ENCODE results near the gene POFUT2.
A peak's percentile ranks its signal among the peaks of the same experiment; 100 is the strongest.
"Not testable (repeated sequence)": the region's sequence is repeated elsewhere in the genome, so short reads cannot be mapped to it uniquely, and the experiment has no call there.

Gene POFUT2

DNA sequence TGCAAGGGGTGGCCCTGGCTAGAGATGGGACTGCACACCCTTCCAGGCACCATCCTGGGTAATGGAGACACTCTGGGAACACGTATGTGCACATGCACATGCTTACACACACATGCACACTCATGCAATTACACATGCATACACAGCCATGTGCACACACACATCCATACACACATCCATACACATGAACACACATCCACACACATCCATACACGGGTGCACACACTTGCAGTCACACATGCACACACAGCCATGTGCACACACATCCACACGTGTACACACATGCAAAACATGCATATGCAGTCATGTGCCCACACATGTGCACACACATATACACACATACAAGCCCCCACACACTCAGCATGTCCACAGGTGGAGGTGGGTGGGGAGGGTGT lies 22.3 kb upstream of the POFUT2 start:
- DNase-seq: no peak

DNA sequence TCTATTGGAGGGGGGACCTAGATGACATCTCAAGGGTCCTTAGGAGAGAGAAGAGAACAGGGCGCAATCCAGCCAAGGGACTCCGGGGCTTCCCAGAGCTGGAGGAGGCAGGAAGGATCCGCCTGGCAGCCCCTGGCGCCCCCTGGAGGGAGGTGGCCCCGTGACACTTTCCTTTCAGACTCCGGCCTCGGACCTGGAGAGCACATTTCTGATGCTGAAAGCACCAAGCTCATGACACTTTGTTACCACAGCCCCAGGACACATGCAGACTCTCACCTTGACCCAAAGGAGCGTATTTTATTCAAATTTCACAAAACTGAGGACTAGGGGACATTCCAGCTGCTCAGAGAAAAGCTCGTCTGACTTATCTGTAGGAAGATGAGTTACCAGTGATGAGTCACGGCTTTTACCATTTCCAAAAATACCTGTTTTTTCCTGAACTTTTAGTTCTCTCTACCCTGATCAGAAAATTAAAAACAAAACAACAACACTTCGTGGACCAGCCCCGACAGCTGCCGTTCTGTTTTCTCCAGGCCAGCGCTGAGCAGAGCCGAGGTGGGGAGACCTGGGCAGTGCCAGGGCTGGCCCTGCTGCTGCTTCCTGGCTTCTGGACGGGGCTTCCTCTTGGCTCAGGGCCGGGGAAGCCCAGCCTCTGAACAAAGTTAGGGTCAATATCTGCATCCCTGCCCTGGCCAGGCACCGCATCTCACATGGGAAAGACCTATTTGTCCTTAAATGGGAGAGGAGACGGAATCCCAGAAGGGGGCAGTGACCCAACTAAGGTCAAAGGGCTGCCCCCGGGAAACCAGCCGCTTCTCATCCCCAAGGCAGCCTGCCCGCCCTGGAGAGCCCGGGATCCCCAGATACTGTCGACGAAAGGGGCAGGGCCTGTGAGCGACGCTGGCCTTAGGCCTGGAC lies 21.6 kb upstream of the POFUT2 start:
- DNase-seq: peak; percentile 71

DNA sequence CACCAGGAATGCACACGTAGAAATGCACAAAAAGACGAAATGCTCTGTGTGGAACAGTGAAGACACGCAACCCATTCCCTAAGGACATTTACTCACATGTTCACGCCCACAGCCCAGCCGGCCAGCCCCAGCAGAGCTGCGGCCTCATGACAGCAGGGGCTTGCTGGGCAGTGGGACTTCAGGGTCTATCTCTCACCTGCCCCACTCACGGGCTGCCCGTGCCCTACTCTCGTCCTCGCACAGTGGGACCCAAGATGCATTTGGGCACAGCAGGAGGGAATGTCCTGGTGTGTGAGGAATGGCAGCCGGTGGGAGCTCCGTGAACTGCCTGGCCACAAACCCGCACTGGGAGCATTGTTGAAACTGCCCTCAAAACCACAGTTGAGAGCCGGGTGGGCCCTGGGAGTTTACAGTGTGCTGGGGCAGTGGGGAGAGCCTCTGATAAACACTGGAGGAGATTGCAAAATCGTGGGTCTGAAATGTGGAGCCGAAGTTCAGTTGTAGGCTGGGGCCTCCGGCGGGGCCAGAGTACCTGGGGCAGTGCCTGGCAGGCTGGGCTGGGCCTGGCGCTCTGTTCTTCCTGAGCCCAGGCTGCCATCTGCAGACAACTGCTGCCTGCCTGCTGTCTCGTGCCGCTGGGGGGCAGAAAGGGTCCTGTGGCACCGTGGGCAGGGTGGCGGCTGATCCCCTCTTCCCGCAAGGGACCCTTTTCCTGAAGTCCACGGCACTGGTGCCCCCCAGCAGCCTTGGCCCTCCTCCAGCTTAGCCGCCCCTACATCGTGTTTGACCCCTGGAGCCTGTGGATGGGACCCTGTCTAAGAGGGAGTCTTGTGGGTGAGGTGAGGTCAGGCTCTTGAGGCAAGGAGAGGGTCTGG lies 20.7 kb upstream of the POFUT2 start:
- DNase-seq: no peak

DNA sequence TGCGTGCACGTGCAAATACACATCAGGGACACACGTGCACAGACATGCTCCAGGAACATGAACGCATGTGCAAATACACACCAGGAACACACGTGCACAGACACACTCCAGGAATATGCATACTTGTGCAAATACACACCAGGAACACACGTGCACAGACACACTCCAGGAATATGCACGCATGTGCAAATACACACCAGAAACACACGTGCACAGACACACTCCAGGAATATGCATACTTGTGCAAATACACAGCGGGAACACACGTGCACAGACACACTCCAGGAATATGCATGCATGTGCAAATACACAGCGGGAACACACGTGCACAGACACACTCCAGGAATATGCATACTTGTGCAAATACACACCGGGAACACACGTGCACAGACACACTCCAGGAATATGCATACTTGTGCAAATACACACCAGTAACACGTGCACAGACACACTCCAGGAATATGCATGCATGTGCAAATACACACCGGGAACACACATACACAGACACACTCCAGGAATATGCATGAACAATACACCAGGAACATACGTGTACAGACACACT lies 20.0 kb upstream of the POFUT2 start:
- DNase-seq: not testable (repeated sequence)

DNA sequence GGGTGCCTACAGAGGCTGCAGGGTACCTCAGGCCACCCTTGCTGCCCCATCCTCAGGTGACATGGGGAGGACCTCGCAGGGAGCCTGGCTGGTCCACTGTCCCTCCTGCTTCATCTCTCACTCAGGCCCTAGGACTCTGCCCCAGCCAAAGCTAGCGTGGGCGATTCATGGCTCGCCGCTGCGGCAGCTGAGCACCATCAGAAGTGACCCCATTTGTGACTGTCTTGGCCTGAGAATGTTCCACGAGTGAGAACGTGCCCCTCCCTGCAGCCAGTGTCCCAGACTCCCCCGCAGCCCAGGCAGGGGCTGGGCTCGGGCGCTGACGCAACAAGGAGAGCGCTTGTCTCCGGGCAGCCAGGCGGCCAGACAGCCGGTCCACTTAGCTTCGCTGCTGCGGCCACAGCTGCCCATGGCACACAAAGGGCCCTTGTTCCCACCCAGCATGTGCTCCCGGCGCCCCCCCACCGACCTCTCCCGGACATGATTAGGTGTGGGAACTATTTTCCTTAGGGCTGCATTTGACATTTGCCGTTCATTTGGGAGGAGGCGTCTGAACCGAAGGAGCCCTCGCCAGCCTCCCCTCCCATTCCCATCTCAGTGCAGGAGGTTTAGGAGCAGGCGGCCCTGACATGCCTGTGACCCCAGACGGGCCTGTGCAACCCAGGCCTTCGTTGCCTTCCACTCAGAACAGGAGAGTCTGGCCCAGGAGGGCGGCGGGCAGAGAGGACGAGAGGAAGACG lies 19.3 kb upstream of the POFUT2 start:
- DNase-seq: no peak

DNA sequence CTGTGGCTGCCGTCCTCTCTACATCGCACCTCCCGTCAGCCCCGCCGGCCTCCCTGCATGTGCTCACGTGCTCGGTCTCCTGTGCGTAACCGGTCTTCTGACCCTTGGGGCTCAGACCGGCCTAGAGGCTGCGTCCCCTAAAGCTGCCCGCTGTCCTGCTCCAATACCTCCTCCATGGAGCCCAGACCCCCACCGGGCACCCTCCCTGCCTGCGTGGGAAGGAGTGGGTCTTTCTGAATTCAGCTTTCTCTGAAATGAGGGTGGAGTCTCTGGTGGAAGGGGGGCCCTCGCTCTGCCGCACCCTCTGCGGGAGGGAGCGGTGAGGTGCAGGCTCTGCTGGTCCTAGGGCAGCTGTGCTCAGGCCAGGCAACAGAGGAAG lies 18.7 kb upstream of the POFUT2 start:
- DNase-seq: no peak

DNA sequence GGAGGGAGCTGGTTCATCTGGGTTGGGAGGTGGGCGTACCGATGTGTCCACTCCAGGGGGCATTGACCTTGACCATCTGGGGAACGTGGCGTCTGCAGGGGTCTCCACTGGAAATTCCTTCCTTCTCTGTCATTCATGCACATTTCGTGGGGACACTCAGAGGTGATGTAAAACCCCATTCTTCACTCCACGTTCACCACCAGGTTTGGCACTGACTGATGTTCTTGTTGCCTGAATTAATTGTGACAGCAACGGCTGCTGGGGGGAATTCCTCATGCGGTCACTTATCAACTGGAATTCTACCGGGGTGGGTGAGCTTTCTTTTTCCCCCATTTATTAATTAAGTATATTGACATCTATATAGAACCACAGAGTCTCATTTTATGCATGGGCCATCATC lies 18.1 kb upstream of the POFUT2 start:
- DNase-seq: no peak

DNA sequence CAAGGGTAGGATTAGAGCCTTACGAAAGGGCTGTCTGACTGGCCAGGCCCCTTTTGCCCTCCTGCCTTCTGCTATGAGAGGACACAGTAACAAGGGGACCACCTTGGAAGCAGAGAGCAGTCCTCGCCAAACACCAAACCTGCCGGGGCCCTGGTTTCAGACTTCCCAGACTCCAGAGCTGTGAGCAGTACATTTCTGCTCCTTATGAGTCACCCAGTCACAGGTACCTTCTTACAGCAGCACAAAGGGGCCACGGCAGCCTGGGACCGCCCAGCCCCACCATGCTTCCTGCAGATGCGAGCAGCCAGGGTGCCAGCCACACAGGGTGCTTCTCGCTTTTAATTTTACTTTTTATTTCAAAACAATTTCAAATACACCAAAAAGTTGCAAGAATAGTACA lies 17.2 kb upstream of the POFUT2 start:
- DNase-seq: no peak

DNA sequence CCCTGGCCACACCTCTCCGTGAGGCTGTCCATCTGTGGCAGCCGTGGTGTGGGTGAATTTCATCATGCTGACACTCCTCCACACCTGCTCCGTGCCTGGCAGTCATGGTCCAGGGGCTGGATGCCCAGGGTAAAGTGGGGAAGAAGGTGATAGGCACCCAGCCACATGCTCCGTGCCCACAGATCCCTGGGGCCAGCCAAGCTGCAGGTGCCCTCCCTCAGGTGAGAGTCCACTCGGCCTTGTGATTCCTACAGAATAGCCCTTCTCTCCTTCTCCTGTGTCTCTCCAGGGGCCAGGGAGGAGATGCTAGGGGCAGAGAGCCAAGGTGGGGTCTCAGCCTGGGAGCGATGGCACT lies 16.8 kb upstream of the POFUT2 start:
- no peak for DNase-seq

DNA sequence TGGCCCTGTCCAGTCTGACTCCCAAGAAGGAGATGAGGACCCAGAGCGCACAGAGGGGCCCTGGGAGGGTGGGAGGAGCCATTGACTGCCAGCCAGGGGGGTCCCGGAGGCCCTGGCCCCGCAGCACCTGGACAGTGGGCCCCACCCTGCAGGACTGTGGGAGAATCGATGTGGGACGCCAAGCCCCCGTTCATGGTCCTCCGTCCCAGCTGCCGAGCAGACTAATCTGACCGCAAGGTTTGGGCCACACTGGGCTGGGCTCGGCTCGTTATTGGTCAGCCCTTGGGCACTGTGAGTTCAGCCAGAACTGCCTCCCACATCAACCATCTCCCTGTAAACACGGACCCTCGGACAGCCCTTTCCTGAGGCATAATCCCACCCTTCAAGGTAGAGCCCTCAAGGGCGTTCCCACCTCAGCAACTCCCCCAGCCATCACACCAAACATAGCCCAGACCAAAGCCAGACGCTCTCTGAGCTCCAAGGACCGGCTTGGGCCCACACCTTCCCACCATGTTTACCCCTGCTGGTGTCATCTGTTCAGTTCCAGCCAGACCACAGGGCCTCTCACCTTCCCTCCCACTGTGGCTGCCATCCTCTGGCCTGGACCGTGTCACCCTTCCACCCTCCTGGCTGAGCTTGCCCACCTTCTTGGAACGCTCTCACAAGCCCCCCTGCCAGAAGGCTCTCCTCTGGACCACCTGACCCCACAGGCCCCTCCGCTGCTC lies 16.2 kb upstream of the POFUT2 start:
- DNase-seq: no peak

DNA sequence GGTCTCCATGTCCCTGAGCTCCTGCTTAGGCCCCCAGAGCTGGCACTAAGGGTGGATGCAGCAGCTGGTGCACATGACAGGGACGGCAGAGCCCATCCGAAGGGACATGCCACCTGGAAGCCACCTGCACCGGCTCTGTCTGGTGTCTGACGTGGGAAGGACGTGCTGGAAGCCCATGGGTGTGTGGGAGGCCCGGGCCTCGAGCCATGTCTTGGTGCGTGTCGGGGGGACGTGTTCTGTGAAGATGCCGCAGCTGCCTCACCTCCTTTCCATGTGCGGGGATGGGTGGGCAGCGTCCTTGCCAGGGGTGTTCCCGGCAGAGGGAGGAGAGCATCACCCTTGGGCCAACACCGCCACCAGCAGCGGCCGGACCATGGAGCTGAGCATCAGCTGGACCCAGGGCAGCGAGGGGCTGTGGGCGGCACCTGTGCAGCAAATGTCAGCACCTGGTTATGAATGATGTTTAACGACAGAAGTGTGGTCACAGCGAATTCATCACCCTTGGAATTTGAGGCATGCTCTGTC lies 15.5 kb upstream of the POFUT2 start:
- DNase-seq: no peak

DNA sequence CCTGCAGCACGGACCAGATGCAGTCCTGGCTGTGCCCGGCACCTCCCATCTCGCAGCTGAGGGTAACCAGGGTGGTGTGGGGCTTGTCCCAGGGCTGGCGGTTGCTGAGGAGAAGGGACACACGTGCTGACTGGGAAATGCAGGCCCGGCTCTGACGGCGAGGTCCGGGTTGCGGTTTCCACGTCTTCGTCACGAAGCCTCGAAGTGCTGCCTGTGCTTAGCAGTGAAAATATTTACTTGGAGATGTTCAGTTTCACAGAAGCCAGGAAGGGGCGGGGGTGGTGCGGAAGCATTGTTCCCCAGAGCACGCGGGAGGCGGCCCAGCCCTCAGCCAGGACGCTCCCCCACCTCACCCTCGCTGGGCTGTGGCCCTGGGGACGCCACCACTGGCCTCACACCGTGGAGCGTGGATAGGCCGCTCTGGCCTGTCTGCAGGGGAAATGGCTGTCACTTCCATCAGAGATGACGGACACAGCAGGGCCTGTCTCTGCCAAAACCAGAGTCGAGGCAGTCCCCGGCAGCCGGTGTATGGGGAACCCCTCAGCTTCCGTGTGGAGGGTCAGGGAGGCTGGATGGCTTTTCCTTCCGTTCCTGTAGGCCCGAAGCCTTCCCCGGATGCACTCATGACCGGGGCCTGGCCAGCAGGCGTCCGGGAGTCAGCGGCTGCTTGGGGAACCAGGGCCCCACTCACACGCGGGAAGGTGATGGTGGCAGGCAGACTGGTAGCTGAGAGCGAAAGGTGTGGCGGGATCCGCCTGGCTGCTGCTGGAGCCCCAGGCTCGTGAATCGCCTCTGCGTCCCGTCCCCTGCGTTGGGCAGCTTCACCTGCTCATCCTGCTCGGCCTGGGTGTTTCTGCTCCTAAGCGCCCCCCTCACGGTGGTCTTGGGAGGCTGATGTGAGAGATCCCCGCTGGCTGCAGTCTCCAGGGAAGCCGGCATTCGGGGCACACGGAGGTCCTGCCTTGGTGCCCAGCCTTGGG lies 14.7 kb upstream of the POFUT2 start:
- peak; percentile 68 for DNase-seq

DNA sequence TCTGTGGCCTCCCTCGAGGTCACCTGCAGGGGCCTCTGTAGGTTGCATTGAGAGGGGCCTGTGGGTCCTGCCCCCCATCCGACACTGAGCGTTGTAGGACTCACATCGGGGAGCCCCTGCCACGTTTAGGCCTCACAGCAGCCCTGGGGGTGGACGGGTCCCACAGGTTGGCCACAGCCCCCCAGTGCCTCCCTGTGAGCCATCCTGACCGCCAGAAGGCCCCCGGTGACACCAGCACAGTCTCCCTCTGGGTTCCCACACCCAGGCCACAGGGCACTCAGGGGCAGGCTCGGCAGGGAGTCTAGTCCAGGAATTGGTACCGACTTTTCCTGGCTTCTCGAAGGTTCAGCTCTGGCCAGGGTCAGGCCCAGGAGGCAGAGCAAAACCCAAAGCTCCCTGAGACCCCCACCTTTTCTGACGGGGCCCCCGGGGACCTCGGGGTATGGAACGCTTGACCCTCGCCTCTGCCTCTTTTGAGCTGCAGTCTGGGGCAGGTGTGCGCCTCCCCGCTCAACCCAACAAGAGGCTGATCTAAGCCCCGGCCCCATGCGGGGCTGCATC lies 13.9 kb upstream of the POFUT2 start:
- no peak for DNase-seq

DNA sequence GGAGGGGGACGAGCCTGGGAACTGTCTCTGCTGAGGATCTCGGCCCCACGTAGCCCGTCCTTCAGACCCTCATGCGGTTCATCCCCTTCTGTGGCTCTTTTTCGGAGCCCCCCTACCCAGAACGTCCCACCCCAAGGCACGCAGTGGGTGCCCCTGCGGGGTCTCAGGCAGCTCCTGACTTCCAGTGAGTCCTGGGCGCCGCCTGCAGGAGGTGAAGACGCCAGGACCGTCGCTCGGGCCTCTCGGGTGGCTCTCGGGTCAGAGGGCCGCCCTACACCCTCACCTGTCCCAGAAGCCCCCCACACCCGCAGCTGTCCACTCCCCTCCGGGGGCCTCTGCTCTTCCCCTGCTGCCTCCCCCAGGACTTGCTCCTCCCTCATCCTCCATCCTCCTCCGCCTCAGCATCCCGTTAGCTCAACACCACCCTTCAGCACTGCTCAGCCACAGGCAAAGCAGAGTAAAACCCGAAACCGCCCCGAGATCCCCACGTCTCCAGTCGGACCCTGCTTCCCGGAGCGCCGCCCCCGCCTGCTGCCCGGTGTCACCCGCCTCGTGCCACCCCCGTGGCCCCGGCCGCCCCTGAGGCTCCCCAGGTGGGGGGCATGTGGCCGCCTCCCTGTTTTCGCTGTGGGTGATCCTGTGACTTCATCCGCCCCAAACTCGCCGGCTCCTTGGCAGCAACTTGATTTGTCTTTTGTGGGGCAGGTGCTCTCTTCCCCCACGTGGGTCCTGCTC lies 13.3 kb upstream of the POFUT2 start:
- no peak for DNase-seq

DNA sequence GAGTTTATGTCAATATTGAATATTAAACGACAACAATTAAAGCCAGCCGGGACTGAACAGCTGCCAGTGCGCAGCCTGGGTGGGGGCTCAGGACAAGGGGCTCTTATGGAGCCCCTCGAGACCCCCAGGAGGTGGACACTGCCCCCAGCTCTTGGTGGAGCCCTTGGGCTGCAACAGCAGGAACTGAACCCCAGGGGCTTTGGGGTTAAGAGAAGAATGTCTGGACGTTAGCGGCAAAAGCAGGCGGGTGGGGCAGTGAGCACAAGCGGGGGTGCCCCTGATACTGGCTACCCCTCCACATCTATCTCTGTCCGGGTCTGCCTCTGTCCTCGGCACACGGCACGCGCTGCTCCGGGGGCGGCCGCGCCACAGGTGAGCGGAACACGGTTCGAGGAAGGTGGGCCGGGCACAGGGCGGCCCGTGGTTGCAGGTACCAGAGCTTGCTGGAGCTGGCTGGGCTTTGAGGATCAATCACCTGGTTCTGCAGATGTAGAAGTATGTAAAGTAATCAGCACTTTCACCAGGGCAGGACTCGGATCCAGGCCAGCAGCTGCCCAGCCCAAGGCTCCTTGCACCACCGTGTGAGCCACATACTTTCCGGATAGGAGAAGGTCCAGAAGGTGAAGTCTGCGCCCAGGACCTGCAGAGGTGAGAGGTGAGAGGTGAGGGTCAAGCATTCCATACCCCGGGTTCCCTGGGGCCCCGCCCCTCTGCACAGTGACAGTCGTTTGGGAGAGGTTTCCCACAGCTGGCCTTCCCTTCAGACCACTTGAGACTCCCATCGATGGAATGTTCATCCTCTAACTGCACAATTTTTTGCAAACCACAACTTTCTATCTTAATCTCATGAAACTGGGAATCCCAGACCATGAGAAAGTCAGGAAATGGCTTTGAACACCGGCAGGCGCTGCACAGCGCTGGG lies 12.4 kb upstream of the POFUT2 start:
- DNase-seq: no peak

DNA sequence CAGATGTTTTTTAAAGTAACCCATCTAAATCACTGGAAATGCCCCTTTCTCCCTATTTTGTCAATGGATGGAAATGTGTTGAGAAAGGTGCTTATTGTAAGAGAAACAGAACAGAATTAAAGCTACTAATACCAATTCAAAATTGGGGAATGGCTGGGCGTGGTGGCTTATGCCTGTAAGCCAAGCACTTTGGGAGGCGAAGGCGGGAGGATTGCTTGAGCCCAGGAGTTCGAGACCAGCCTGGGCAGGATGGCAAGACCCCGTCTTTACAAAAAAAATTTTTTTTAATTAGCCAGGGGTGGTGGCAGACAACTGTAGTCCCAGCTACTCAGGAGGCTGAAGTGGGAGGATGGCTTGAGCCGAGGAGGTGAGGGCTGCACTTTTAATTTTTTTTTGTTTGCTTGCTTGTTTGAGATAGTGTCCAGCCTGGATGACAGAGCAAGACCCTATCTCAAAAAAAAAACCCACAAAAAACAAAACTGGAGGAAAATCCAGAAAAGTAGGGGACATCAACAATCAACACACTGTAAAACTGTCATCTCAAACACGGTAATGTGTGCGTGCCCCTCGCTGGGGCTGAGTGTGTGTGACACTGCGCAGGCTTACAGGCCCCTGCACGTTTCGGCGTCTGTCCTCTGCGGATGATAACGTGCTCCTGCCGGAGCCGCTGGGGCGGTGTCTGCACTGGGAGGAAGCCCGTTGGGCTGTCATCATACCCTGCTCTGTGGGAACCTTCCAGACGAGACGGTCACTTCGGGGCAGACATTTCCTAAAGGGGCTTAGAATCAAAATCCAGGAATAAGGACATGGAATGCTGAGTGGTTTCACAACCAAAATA lies 11.6 kb upstream of the POFUT2 start:
- no peak for DNase-seq

DNA sequence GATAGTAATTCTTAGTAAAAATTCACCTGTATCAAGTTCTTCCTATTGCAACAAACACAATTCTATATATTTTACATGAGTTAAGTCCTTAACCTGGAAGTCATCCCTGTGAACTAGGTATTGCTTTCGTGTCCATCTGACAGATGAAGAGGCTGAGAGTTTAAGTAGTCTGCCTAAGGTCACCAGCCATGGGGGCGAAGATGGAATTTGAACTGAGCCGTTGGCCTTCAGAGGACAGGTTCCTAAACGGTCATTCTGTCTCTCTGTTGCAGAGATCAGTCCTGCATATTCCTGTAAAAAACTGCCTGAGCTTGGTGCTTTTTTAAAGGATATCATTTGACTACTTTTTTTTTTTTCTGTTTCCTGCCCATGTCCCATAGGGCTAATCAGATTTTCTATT lies 10.2 kb upstream of the POFUT2 start:
- no peak for DNase-seq

DNA sequence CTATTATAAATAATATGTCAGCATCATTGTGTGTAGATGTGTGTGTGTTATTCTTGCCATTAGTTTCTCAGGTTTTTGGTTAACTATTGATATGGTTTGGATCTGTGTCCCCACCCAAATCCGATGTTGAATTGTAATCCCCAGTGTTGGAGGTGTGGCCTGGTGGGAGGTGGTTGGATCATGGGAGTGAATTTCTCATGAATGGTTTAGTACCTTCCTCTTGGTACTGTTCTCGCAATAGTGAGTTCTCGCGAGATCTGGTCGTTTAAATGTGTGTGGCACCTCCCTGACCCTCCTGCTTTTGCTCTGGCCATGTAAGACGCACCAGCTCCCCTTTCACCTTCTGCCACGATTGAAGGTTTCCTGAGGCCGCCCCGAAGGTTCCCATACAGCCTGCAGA lies 9.6 kb upstream of the POFUT2 start:
- no peak for DNase-seq
